ENCODE measurements around the gene FAM50B.

Gene FAM50B

GRCh38 chr6:3823671-3824070 lies 25.5 kb upstream of the FAM50B start:
- H3K4me1 ChIP-seq (ENCODE audit: control insufficient read depth, insufficient read depth, low read length) = peaks cover 9% of the 10 kb centered on the region
- no peaks in the 10 kb centered on the region for H3K36me3 ChIP-seq (ENCODE audit: control insufficient read depth, insufficient read depth, low read length)
- peaks cover 4% of the 10 kb centered on the region for H3K27me3 ChIP-seq (ENCODE audit: control insufficient read depth, insufficient read depth, low read length)
- H3K9ac ChIP-seq (ENCODE audit: low read depth, low read length) = no peak overlapping the region
- H3K9me3 ChIP-seq (ENCODE audit: control insufficient read depth, insufficient read depth, low read length) = no peaks in the 10 kb centered on the region
- no peak overlapping the region for H3K4me3 ChIP-seq (ENCODE audit: low read depth, low read length)

DNA sequence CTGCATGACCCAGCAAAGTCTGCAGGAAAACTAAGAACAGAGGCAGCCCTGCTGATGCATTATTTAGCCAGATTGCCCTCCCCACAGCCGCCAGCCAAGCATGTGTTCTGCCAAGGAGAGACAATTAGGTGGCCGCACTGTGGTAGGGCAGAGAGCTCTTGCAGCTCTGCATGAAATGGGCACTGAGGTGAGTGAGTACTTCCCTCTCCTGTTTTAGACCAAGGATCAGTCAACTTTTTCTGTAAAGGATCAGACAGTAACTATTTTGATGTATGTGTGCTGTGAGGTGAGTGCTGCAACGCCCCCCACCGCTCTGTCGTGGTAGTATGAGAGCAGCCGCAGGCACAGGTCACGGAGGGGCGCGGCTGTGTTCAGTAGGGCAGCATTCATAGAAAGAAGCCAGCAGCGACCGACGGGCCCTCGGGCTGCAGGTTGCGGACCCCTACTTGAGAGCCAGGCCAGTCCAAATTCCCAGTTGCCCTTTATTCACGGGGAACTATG lies 23.8 kb upstream of the FAM50B start:
- Histone ChIP-seq H3K9ac (ENCODE audit: low read depth, low read length) (no peak overlapping the region), H3K4me3 (ENCODE audit: low read depth, low read length) (no peak overlapping the region), H3K36me3 (ENCODE audit: control insufficient read depth, insufficient read depth, low read length) (no peaks in the 10 kb centered on the region), H3K27me3 (ENCODE audit: control insufficient read depth, insufficient read depth, low read length) (peaks cover 4% of the 10 kb centered on the region), H3K4me1 (ENCODE audit: control insufficient read depth, insufficient read depth, low read length) (peaks cover 9% of the 10 kb centered on the region), H3K9me3 (ENCODE audit: control insufficient read depth, insufficient read depth, low read length) (no peaks in the 10 kb centered on the region)

DNA sequence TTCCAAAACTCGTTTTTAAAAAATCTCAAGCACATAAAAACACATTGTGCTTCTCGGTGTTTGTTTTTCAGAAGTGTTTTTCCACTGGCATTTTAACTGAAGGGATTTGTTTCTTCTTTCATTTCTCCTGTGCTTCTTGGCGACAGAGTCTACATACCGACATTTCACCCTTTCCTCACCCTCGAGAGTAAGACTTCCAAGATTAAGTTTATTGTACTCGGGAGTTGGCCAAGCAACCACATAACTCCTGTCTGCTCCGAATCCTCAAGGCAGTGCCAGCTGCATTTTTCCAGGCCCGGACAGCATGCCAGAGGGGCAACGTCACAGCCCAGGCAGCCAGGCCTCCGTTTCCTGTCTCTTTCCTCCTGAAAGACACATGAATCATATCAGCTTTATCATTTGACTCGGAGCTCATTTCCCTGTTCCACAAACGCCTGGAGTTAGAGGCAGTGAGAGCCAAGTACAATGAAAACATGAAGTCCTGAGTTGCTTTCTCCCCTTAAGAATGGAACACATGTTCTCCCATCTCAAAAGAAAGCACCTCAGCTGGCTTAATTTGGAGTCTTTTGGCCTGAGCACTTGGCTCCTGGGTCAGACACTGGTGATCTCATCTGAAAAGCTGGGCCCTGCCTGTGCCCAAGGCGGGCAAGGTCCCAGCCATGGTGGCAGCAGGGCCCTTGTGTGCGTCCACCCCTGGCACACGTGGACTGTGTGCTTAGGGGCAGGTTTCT lies 23.2 kb upstream of the FAM50B start:
- Histone ChIP-seq H3K4me1 (ENCODE audit: control insufficient read depth, insufficient read depth, low read length) (peaks cover 8% of the 10 kb centered on the region), H3K4me3 (ENCODE audit: low read depth, low read length) (no peak overlapping the region), H3K9ac (ENCODE audit: low read depth, low read length) (no peak overlapping the region), H3K36me3 (ENCODE audit: control insufficient read depth, insufficient read depth, low read length) (no peaks in the 10 kb centered on the region), H3K9me3 (ENCODE audit: control insufficient read depth, insufficient read depth, low read length) (no peaks in the 10 kb centered on the region), H3K27me3 (ENCODE audit: control insufficient read depth, insufficient read depth, low read length) (peaks cover 4% of the 10 kb centered on the region)

GRCh38 chr6:3829285-3829684 lies 19.9 kb upstream of the FAM50B start:
- no peaks in the 10 kb centered on the region for H3K9me3 ChIP-seq (ENCODE audit: control insufficient read depth, insufficient read depth, low read length)
- H3K9ac ChIP-seq (ENCODE audit: low read depth, low read length) = no peak overlapping the region
- H3K4me3 ChIP-seq (ENCODE audit: low read depth, low read length) = no peak overlapping the region
- H3K36me3 ChIP-seq (ENCODE audit: control insufficient read depth, insufficient read depth, low read length) = no peaks in the 10 kb centered on the region
- H3K4me1 ChIP-seq (ENCODE audit: control insufficient read depth, insufficient read depth, low read length) = peaks cover 2% of the 10 kb centered on the region
- no peaks in the 10 kb centered on the region for H3K27me3 ChIP-seq (ENCODE audit: control insufficient read depth, insufficient read depth, low read length)

DNA sequence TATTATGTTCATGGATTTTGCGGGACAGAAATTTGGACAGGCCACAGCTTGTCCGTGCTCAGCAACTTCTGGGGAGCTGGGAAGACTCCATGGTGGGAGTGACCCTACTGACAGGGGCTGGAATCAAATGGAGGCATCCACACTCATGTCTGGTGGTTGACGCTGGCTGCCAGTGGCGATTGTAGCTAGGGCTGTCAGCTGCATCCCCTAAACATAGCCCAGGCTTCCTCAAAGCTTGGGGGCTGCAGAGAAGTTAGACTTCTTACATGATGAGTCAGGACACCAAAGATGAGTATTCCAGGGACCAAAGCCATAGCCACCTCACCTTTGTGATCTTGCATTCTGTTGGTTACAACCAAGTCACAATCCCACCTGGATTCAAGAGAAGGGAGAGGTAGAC lies 18.4 kb upstream of the FAM50B start:
- Histone ChIP-seq H3K4me1 (ENCODE audit: control insufficient read depth, insufficient read depth, low read length) (no peaks in the 10 kb centered on the region), H3K27me3 (ENCODE audit: control insufficient read depth, insufficient read depth, low read length) (no peaks in the 10 kb centered on the region), H3K9me3 (ENCODE audit: control insufficient read depth, insufficient read depth, low read length) (no peaks in the 10 kb centered on the region), H3K36me3 (ENCODE audit: control insufficient read depth, insufficient read depth, low read length) (no peaks in the 10 kb centered on the region), H3K9ac (ENCODE audit: low read depth, low read length) (no peak overlapping the region), H3K4me3 (ENCODE audit: low read depth, low read length) (no peak overlapping the region)

DNA sequence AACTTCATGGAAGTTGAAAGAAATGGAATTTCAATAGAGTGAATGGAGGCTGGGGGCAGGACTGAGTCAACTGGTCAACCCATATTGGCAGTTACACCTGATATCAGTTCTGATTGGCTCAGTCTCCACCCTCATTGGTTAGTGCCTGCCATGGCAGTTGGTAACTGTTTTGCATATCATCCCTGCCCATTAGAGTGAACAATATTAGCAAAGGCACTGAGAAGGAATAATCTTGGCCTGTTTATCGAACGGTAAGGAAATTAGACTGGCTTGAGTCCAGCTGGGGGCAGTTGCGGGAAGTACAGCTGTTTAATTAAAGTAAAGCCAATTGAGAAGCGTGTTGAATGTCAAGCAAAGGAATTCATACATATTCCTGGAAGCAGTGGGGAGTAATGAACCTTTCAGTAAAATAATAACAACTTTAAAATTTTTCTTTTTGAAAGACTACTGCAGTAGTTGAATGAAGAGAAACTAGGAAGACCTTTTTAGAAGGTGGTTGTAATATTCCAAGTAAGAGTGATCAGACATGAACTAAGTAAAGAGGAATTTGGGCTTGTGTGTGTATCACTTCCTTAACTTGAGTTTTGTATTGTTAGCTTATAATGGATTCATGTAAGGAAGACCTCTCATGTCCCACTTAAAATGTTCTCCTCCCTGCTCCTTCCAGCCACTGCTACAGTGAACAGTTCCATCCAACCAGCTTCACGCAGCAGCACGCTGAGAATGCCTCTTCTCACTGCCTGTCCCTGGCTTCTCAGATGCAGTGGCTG lies 17.2 kb upstream of the FAM50B start:
- no peak overlapping the region for H3K4me3 ChIP-seq (ENCODE audit: low read depth, low read length)
- H3K36me3 ChIP-seq (ENCODE audit: control insufficient read depth, insufficient read depth, low read length) = no peaks in the 10 kb centered on the region
- H3K4me1 ChIP-seq (ENCODE audit: control insufficient read depth, insufficient read depth, low read length) = no peaks in the 10 kb centered on the region
- no peaks in the 10 kb centered on the region for H3K27me3 ChIP-seq (ENCODE audit: control insufficient read depth, insufficient read depth, low read length)
- H3K9me3 ChIP-seq (ENCODE audit: control insufficient read depth, insufficient read depth, low read length) = no peaks in the 10 kb centered on the region
- H3K9ac ChIP-seq (ENCODE audit: low read depth, low read length) = no peak overlapping the region

DNA sequence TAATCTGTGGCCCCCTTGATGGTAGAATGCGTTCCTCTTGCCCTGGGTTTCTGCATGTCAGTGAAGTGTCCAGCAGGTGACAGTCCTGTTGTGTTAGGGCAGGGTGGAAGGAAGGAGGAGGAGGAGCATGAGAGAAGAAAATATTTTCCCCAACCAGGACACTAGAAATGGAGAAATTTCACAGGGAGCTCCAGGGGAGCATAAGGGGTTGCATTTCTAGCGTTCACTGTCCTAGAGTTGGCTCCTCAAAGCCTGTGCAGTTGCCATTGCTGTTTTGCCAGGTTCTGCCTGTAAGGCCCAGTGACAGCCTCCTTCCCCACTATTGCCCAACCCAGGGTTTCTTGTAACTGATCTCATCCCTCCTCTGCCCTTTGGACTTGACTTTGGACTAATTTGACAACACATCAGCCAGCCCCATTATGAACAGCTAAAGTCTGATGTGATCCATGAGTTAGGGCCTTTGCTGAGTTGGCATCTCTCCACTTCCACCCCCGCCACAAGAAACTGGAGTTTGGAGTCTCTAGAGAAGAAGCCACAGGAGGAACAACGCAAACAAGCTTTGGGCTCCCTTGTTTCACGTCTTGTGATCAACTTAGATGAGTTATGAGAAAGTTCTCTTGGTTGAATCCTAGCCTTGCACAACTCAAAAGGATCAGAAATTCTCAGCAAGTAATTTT lies 14.0 kb upstream of the FAM50B start:
- no peaks in the 10 kb centered on the region for H3K9me3 ChIP-seq (ENCODE audit: control insufficient read depth, insufficient read depth, low read length)
- H3K27me3 ChIP-seq (ENCODE audit: control insufficient read depth, insufficient read depth, low read length) = no peaks in the 10 kb centered on the region
- no peak overlapping the region for H3K4me3 ChIP-seq (ENCODE audit: low read depth, low read length)
- no peaks in the 10 kb centered on the region for H3K4me1 ChIP-seq (ENCODE audit: control insufficient read depth, insufficient read depth, low read length)
- H3K9ac ChIP-seq (ENCODE audit: low read depth, low read length) = no peak overlapping the region
- H3K36me3 ChIP-seq (ENCODE audit: control insufficient read depth, insufficient read depth, low read length) = no peaks in the 10 kb centered on the region

DNA sequence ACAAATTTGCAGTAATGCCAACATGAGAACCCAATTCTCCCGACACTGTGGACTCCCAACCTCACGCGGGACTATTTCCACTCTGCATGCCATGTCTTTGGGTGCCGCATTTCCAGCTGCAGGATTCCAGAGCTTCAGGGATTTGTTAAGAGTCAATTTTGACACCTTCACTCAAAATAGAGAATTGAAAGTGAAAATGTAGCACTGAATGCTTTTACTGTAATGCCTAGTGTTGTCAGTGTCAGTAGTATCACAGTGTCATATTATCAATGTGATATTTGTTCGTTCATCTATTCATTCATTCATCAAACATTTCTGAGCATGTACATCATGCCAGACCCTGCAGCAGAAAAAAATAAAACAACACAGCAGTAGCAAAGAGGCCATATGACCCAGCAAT lies 13.4 kb upstream of the FAM50B start:
- no peaks in the 10 kb centered on the region for H3K36me3 ChIP-seq (ENCODE audit: control insufficient read depth, insufficient read depth, low read length)
- H3K4me3 ChIP-seq (ENCODE audit: low read depth, low read length) = no peak overlapping the region
- H3K4me1 ChIP-seq (ENCODE audit: control insufficient read depth, insufficient read depth, low read length) = no peaks in the 10 kb centered on the region
- no peaks in the 10 kb centered on the region for H3K27me3 ChIP-seq (ENCODE audit: control insufficient read depth, insufficient read depth, low read length)
- H3K9ac ChIP-seq (ENCODE audit: low read depth, low read length) = no peak overlapping the region
- no peaks in the 10 kb centered on the region for H3K9me3 ChIP-seq (ENCODE audit: control insufficient read depth, insufficient read depth, low read length)

GRCh38 chr6:3836566-3836965 lies 12.6 kb upstream of the FAM50B start:
- H3K27me3 ChIP-seq (ENCODE audit: control insufficient read depth, insufficient read depth, low read length) = no peaks in the 10 kb centered on the region
- no peaks in the 10 kb centered on the region for H3K9me3 ChIP-seq (ENCODE audit: control insufficient read depth, insufficient read depth, low read length)

DNA sequence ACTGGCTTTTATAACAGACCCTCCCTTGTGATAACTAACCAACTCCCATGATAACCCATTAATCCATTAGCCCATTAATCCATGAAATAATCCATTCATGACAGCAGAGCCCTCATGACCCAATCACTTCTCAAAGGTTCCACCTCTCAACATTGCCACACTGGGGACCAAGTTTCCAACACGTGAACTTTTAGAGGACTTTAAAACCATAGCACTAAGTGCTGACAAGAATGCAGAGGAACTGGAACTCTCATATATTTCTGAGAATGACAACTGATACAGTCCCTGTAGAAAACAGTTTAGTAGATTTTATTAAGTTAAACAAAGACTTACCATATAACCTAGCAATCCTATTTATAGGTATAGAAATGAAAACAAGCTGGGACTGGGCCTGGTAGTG lies 11.4 kb upstream of the FAM50B start:
- Histone ChIP-seq H3K9ac (ENCODE audit: low read depth, low read length) (no peak overlapping the region), H3K9me3 (ENCODE audit: control insufficient read depth, insufficient read depth, low read length) (no peaks in the 10 kb centered on the region), H3K36me3 (ENCODE audit: control insufficient read depth, insufficient read depth, low read length) (no peaks in the 10 kb centered on the region), H3K27me3 (ENCODE audit: control insufficient read depth, insufficient read depth, low read length) (no peaks in the 10 kb centered on the region), H3K4me1 (ENCODE audit: control insufficient read depth, insufficient read depth, low read length) (no peaks in the 10 kb centered on the region), H3K4me3 (ENCODE audit: low read depth, low read length) (no peak overlapping the region)

More at GRCh38 chr6:3836566-3836965, 12.6 kb upstream of the FAM50B start:
- Histone ChIP-seq H3K4me1 (ENCODE audit: control insufficient read depth, insufficient read depth, low read length) (no peaks in the 10 kb centered on the region), H3K4me3 (ENCODE audit: low read depth, low read length) (no peak overlapping the region), H3K36me3 (ENCODE audit: control insufficient read depth, insufficient read depth, low read length) (no peaks in the 10 kb centered on the region), H3K9ac (ENCODE audit: low read depth, low read length) (no peak overlapping the region)

DNA sequence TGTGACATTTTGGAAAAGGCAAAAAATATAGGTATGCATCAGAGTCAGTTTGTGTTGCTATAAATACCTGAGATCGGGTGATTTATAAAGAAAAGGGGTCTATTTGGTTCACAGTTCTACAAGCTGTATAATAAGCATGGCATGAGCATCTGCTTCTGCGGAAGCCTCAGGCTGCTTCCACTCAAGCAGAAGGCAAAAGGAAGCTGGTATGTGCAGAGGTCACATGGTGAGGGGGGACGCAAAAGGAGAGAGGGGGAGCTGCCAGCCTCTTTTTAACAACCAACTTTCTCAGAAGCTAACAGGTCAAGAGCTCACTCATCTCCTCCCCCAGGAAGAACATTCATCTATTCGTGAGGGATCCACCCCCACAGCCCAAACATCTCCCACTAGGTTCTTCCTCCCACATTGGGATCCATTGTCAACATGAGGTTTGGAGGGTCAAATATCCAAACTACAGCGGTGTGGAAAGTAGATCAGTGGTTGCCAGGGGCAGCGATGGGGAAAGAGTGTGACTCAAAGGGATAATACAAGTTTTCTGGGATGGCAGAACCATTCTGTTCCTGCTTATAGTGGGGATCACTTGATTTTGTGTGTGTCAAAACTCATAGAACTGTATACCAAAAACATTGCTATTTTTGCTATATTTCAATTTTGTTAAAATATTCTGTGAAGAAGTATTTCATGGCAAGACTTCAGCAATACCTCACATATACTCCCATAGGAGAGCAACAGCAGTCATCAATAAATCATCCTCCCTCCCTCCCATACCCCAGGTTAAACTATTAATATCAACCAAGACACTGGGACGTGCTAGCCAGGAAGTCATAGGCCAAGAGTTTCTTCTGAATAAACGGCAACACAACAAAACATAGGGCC lies 9.9 kb upstream of the FAM50B start:
- Histone ChIP-seq H3K36me3 (ENCODE audit: control insufficient read depth, insufficient read depth, low read length) (no peaks in the 10 kb centered on the region), H3K4me1 (ENCODE audit: control insufficient read depth, insufficient read depth, low read length) (no peaks in the 10 kb centered on the region), H3K27me3 (ENCODE audit: control insufficient read depth, insufficient read depth, low read length) (no peaks in the 10 kb centered on the region), H3K9ac (ENCODE audit: low read depth, low read length) (no peak overlapping the region), H3K9me3 (ENCODE audit: control insufficient read depth, insufficient read depth, low read length) (no peaks in the 10 kb centered on the region), H3K4me3 (ENCODE audit: low read depth, low read length) (no peak overlapping the region)

All from iPS-15b (cell line).